ENCODE data around the gene NOP14. TPM values are rescaled to one million over a fixed set of nuclear protein-coding genes. Genes with fewer than 3 reads are reported as not detected.

NOP14 gene
- total RNA-seq, 1 donor from 2014 or later, result 5.6 TPM

GRCh38 chr4:2914256-2915126 is 48.7 kb downstream of the NOP14 start:
- DNase-seq, result no peak

- DNase-seq, result no peak
Observed at GRCh38 chr4:2913168-2913567, 50.0 kb downstream of the NOP14 start.

GRCh38 chr4:2911868-2912267 is 51.3 kb downstream of the NOP14 start:
- no peak for DNase-seq

- no peak for DNase-seq
Observed at GRCh38 chr4:2910409-2910808, 52.8 kb downstream of the NOP14 start.

- DNase-seq, result no peak
Observed at GRCh38 chr4:2909583-2909982, 53.6 kb downstream of the NOP14 start.

GRCh38 chr4:2908686-2909085 is 54.5 kb downstream of the NOP14 start:
- no peak for DNase-seq

GRCh38 chr4:2907706-2908293 is 55.4 kb downstream of the NOP14 start:
- no peak for DNase-seq

GRCh38 chr4:2907226-2907625 is 56.0 kb downstream of the NOP14 start:
- DNase-seq, result no peak

GRCh38 chr4:2906218-2906617 is 57.0 kb downstream of the NOP14 start:
- DNase-seq, result no peak

GRCh38 chr4:2905544-2905943 is 57.7 kb downstream of the NOP14 start:
- no peak for DNase-seq

- no peak for DNase-seq
Observed at GRCh38 chr4:2902126-2902525, 61.1 kb downstream of the NOP14 start.

GRCh38 chr4:2901186-2901585 is 62.0 kb downstream of the NOP14 start:
- DNase-seq, result no peak

GRCh38 chr4:2900741-2901140 is 62.5 kb downstream of the NOP14 start:
- no peak for DNase-seq

- no peak for DNase-seq
Observed at GRCh38 chr4:2898001-2898400, 65.2 kb downstream of the NOP14 start.

- no peak for DNase-seq
Observed at GRCh38 chr4:2893772-2894171, 69.4 kb downstream of the NOP14 start.

GRCh38 chr4:2891294-2891693 is 71.9 kb downstream of the NOP14 start:
- DNase-seq, result no peak

- no peak for DNase-seq
Observed at GRCh38 chr4:2888886-2889285, 74.3 kb downstream of the NOP14 start.

Other genes starting within 250 kb of the NOP14 start
- gene TNIP2, start 207.1 kb downstream of the NOP14 start, total RNA-seq, result 5.9 TPM
- 24.8 TPM for gene SH3BP2, start 170.3 kb downstream of the NOP14 start, total RNA-seq
- 166 TPM for gene ADD1, start 119.6 kb downstream of the NOP14 start, total RNA-seq
- 53.8 TPM for gene GRK4, start 165 bp upstream of the NOP14 start, total RNA-seq
- not detected for gene HTT-AS, start 111.1 kb upstream of the NOP14 start, total RNA-seq
- gene HTT, start 111.3 kb upstream of the NOP14 start, total RNA-seq, result 71.1 TPM